AG04450 (cell line): Measurements from ENCODE around the gene KLRC4. TPM values are rescaled to one million over a fixed set of nuclear protein-coding genes. Genes with fewer than 3 reads are reported as not detected.
"Not testable (repeated sequence)": the region's sequence is repeated elsewhere in the genome, so short reads cannot be mapped to it uniquely, and the experiment has no call there.

Experiments used
- CTCF ChIA-PET: fragments of 300-600, 350-600 bp; formaldehyde crosslinking; extraction: SDS; loops from one replicate; lab custom pipeline; 2022; ENCODE audit warnings: antibody characterized with exemption, inconsistent platforms; lab: Charles Lee
- POLR2A ChIA-PET: fragments of 350-600 bp; formaldehyde crosslinking; extraction: SDS; loops from one replicate; lab custom pipeline; 2021; ENCODE audit warnings: antibody characterized with exemption, inconsistent platforms; lab: Yijun Ruan, JAX
- DNase-seq: peaks from one replicate; pipeline ENCODE4 v3.0.0-alpha.2; 2011; ENCODE audit warnings: low read depth, low spot score
- H3K27ac ChIP-seq: one replicate; pipeline ENCODE4 v1.5.1; 2012; ENCODE audit warnings: low read depth, low read length, control low read depth
- H3K27me3 ChIP-seq: one replicate; pipeline ENCODE4 v1.6.0; 2012; ENCODE audit warnings: low read length; ENCODE audit not compliant: control insufficient read depth, insufficient read depth
- H3K4me3 ChIP-seq: 2 replicates; pipeline ENCODE4 v1.5.1; 2011; ENCODE audit warnings: mild to moderate bottlenecking, low read depth, low read length, control low read depth
- H3K9me3 ChIP-seq: 2 replicates; pipeline ENCODE4 v1.5.1; 2012; ENCODE audit warnings: low read length; ENCODE audit not compliant: control insufficient read depth, insufficient read depth
- CTCF ChIP-seq: IDR thresholded peaks from 2 replicates; pipeline ENCODE4 v1.5.1; 2011; ENCODE audit warnings: low read depth, low read length, control low read depth, inconsistent platforms
- polyA plus RNA-seq: library from polyadenylated mRNA; depleted of rRNA; stranded (reverse); fragments of >200 nt; gene quantifications from 2 replicates; pipeline ENCODE4 v1.2.3, GENCODE V29; 2011

Gene KLRC4
- polyA plus RNA-seq, 1 experiment: not detected

DNA sequence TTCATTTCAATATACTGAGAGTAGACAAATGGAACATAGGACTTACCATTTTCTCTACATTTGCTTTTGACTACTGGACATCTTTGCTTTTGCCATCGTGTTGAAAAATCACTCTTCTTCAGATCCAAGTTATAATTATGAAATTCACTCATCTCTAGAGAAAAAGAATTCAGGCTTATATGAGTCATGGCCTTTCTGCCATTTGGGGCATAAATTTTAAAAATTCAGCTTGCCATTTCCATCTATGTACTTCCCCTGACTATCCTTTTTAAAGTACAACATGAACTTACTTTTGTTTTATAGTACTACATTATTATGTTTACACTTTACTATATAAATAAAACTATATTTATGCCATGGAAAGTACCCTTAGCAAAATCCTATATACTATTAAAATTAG lies 22.7 kb downstream of the KLRC4 start:
- Histone ChIP-seq H3K27ac (no peak overlapping the region), H3K9me3 (no peaks in the 10 kb centered on the region), H3K27me3 (no peaks in the 10 kb centered on the region), H3K4me3 (no peak overlapping the region)
- TF ChIP-seq CTCF: no peak
- CTCF ChIA-PET: no interaction called here
- POLR2A ChIA-PET: no interaction called here
- DNase-seq: no peak

GRCh38 chr12:10385166-10385613 lies 24.4 kb downstream of the KLRC4 start:
- H3K27me3 ChIP-seq: no peaks in the 10 kb centered on the region
- no peak for DNase-seq
- POLR2A ChIA-PET: interaction anchor here (0.8 kb wide), 1 partner anchor 20 kb away, joined by 7 read pairs; no protein-coding TSS in a partner anchor
- no peaks in the 10 kb centered on the region for H3K9me3 ChIP-seq
- TF ChIP-seq CTCF: no peak
- H3K4me3 ChIP-seq: no peak overlapping the region
- no peak overlapping the region for H3K27ac ChIP-seq
- CTCF ChIA-PET: interaction anchor here (1.0 kb wide), 1 partner anchor 10 kb away, joined by 3 read pairs; no protein-coding TSS in a partner anchor

DNA sequence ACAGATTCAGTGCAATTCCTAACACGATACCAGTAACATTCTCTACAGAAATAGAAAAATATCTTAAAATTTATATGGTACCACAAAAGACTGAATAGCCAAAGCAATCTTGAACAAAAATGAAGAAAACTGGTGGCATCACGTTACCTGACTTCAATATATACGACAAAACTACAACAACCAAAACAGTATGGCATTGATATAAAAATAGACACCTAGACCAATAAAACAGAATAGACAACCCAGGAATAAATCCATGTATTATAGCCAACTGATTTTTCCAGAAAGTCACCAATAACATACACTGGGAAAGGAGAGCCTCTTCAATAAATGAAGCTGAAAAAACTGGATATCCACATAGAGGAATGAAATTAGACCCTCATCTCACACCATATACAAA lies 25.4 kb downstream of the KLRC4 start:
- ChIA-PET POLR2A (no interaction called here), CTCF (no interaction called here)
- H3K27ac ChIP-seq: no peak overlapping the region
- no peak for DNase-seq
- TF ChIP-seq CTCF: no peak
- no peak overlapping the region for H3K4me3 ChIP-seq
- H3K9me3 ChIP-seq: no peaks in the 10 kb centered on the region
- H3K27me3 ChIP-seq: no peaks in the 10 kb centered on the region

DNA sequence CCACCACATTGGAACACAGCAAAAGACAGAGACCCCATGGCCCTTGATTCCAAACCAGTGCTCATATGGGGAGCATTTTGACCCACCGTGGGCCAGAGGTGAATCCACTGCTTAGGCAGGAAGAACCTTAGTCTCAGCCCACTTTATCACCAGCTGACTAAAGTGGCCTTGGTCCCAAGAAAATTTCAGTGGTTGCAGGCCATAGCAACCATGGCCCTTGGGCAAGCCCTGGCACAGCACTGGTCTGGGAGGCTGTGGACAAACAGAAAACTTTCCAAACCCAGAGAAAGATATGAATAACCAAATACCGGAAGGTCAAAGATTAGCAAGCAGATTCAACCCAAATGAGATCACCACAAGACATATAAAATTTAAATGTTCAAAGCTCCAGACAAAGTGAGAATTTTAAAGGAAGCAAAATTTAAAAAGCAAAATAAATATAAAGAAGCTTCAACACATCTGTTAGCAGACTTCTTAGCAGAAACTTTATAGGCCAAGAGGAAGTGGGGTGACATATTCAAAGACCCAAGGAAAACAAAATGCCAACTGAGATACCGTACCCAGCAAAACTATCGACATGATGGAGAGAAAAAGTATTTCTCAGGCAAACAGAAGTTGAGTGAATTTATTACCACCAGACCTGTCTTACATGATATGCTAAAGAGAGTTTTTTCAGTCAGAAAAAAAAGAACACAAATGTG lies 27.5 kb downstream of the KLRC4 start:
- Histone ChIP-seq H3K27ac (no peak overlapping the region), H3K9me3 (no peaks in the 10 kb centered on the region), H3K4me3 (no peak overlapping the region), H3K27me3 (no peaks in the 10 kb centered on the region)
- ChIA-PET CTCF (no interaction called here), POLR2A (no interaction called here)
- DNase-seq: no peak
- TF ChIP-seq CTCF: no peak

DNA sequence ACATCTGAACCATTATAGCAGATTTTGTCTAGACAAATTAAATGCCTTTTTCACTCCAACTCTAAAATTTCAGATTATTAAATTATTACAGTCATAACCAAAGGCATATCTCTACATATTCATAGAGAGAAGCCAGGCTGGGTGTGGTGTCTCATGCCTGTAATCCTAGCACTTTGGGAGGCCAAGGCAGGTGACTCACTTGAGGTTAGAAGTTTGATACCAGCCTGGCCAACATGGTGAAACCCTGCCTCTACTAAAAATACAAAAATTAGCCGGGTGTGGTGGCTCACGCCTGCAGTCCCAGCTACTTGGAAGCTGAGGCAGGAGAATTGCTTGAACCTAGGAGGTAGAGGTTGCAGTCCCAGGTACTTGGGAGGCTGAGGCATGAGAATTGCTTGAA lies 30.8 kb downstream of the KLRC4 start:
- H3K27ac ChIP-seq, DNase-seq, H3K27me3 ChIP-seq, POLR2A ChIA-PET, CTCF ChIA-PET, H3K9me3 ChIP-seq, H3K4me3 ChIP-seq: not testable (repeated sequence)
